Osteocyte (in vitro differentiated cells): ENCODE results near the gene PHF14. TPM values are rescaled to one million over a fixed set of nuclear protein-coding genes. Genes with fewer than 3 reads are reported as not detected.

ENCODE experiments used
- DNase-seq: peaks from one replicate; pipeline ENCODE4 v3.0.0; 2021; ENCODE audit warnings: mixed read lengths; ENCODE audit not compliant: unreplicated experiment; ENCODE audit errors: extremely low spot score
- H3K27ac Mint-ChIP-seq: one replicate; pipeline ENCODE4 v1.8.0; 2021; ENCODE audit warnings: mild to moderate bottlenecking, mixed read lengths; ENCODE audit not compliant: unreplicated experiment
- H3K27me3 Mint-ChIP-seq: one replicate; pipeline ENCODE4 v1.8.0; 2021; ENCODE audit warnings: mixed read lengths; ENCODE audit not compliant: unreplicated experiment
- H3K36me3 Mint-ChIP-seq: one replicate; pipeline ENCODE4 v1.8.0; 2021; ENCODE audit warnings: mixed read lengths; ENCODE audit not compliant: unreplicated experiment
- H3K4me1 Mint-ChIP-seq: one replicate; pipeline ENCODE4 v1.8.0; 2021; ENCODE audit warnings: mixed read lengths; ENCODE audit not compliant: unreplicated experiment
- H3K4me3 Mint-ChIP-seq: one replicate; pipeline ENCODE4 v1.8.0; 2021; ENCODE audit warnings: mild to moderate bottlenecking, moderate library complexity, mixed read lengths; ENCODE audit not compliant: unreplicated experiment
- H3K9me3 Mint-ChIP-seq: one replicate; pipeline ENCODE4 v1.8.0; 2021; ENCODE audit warnings: mixed read lengths; ENCODE audit not compliant: unreplicated experiment
- total RNA-seq: library from RNA; stranded (reverse); gene quantifications from 2 replicates; pipeline ENCODE4 v1.2.1, GENCODE V29; 2021
- TF ChIP-seq, protein P1 (sequence below): fragments of 200-600 bp; sonication (generic); IDR thresholded peaks from 2 replicates; pipeline ENCODE4 v1.5.0; 2021; ENCODE audit warnings: antibody characterized with exemption, mild to moderate bottlenecking, moderate library complexity

The PHF14 gene
- total RNA-seq, 1 donor from 2014 or later = 43.5 TPM

DNA sequence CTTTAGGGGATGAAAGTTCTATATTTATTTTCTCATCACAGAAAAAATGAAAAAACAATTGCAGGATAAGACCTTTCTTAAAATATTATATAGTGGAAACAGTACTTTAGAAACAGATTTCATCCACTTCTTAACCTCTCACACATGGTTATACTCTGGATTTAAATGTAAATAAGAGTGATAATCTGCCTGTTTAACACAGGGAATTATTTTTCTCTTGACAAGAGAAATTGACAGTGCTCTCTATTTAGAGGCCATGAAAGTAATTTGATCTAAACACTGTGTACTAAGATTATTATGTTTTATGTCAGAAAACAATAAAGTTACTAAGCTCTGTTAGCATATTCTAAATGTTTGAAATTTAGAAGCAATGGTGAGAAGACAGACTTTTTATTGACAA, 88.4 kb downstream of the PHF14 start:
- H3K27me3 Mint-ChIP-seq = no peaks in the 10 kb centered on the region
- H3K9me3 Mint-ChIP-seq = no peaks in the 10 kb centered on the region
- no peak overlapping the region for H3K4me3 Mint-ChIP-seq
- H3K27ac Mint-ChIP-seq = no peak overlapping the region
- TF ChIP-seq, protein P1, sequence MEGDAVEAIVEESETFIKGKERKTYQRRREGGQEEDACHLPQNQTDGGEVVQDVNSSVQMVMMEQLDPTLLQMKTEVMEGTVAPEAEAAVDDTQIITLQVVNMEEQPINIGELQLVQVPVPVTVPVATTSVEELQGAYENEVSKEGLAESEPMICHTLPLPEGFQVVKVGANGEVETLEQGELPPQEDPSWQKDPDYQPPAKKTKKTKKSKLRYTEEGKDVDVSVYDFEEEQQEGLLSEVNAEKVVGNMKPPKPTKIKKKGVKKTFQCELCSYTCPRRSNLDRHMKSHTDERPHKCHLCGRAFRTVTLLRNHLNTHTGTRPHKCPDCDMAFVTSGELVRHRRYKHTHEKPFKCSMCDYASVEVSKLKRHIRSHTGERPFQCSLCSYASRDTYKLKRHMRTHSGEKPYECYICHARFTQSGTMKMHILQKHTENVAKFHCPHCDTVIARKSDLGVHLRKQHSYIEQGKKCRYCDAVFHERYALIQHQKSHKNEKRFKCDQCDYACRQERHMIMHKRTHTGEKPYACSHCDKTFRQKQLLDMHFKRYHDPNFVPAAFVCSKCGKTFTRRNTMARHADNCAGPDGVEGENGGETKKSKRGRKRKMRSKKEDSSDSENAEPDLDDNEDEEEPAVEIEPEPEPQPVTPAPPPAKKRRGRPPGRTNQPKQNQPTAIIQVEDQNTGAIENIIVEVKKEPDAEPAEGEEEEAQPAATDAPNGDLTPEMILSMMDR = no peak
- DNase-seq = no peak
- peaks cover 29% of the 10 kb centered on the region for H3K36me3 Mint-ChIP-seq
- peaks cover 7% of the 10 kb centered on the region for H3K4me1 Mint-ChIP-seq

DNA sequence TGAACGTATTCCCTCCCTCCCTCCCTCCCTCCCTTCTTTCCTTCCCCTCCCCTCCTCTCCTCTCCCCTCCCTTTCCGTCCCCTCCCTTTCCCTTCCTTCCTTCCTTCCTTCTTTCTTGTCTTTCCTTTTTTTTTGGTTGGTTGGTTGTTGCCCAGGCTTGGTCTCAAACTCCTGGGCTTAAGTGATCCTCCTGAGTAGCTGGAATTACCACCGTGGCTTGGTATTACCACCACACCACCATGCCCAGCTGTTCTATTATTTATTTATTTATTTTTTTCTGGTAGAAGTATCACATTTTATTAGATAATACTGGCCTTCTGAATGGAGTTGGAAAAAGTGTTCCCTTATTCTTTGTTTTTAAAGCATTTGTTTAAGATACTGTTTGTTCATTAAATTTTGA, 95.9 kb downstream of the PHF14 start:
- TF ChIP-seq, protein P1 = no peak
- Mint-ChIP-seq H3K27me3 (no peaks in the 10 kb centered on the region), H3K9me3 (no peaks in the 10 kb centered on the region), H3K4me1 (no peaks in the 10 kb centered on the region), H3K36me3 (peaks cover 18% of the 10 kb centered on the region), H3K27ac (no peak overlapping the region), H3K4me3 (no peak overlapping the region)
- no peak for DNase-seq

DNA sequence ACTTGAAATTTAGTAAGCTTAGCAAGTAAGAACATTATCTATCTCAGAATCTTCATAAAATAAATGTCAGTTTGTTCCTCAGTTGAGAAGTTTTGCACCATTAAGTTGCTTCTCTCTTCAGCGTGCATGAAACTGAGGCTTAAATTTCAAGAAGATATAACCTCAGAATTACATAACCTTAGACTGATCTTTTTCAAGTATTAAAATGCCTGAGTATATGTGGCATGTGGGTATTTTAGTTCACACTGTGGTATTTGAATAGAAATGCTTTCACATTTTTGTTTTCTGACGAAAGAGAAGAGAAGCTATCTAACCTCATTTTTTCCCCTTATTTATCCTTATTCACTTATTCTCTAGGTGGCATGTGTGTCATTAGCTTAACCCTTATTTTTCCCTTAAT, 104.1 kb downstream of the PHF14 start:
- Mint-ChIP-seq H3K36me3 (peaks cover 15% of the 10 kb centered on the region), H3K4me3 (no peak overlapping the region), H3K27me3 (no peaks in the 10 kb centered on the region), H3K9me3 (peaks cover 6% of the 10 kb centered on the region), H3K27ac (no peak overlapping the region), H3K4me1 (no peaks in the 10 kb centered on the region)
- no peak for DNase-seq
- TF ChIP-seq, protein P1 = no peak

DNA sequence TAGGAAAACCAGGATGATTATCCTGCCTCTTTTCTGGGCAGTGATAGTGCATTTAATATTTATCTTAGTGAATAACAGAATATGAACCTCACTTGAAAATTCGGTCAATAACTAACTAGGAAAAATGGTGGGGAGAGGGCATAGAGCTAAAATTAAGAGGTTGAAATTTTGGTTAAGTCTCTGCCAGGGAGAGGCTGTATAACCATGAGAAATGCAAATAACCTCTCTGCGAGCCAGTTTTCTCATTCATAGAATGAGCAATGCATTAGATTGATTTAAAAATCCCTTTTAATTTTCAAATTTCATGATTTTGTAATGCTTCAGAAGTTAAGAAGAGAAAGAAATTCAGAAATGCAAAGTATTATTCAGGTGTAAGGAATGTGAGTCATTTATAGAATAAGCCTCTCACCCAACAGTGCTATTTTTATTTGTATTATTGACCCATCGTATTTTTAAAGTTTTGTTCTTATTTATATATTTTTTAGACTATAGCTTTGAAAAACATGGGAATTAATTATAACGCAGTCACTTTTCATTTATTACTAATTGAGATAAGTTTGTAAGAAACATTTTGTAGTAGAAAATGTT, 104.7 kb downstream of the PHF14 start:
- peaks cover 8% of the 10 kb centered on the region for H3K9me3 Mint-ChIP-seq
- H3K36me3 Mint-ChIP-seq = peaks cover 19% of the 10 kb centered on the region
- no peak for DNase-seq
- H3K4me3 Mint-ChIP-seq = no peak overlapping the region
- no peak overlapping the region for H3K27ac Mint-ChIP-seq
- no peaks in the 10 kb centered on the region for H3K27me3 Mint-ChIP-seq
- no peaks in the 10 kb centered on the region for H3K4me1 Mint-ChIP-seq
- TF ChIP-seq, protein P1 = no peak

DNA sequence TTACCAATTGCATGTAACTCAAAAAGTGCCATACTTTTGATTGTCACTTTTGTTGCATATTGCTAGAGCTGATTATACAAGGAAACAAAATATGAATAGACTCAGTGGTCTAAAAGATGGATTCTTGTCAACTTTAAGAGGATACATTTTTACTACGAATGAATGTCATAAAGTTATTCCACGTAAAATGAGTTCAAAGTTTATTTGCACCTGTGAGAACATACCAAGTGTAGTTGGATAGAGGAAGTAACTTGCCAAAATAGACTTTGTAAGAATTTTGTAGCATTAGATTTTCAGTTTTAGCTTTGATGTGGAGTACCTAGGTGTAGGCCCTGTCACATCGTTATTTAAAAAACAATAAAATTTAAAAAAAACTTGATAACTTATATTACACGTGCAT, 106.2 kb downstream of the PHF14 start:
- peaks cover 16% of the 10 kb centered on the region for H3K36me3 Mint-ChIP-seq
- H3K27me3 Mint-ChIP-seq = no peaks in the 10 kb centered on the region
- no peak for DNase-seq
- H3K4me3 Mint-ChIP-seq = no peak overlapping the region
- peaks cover 8% of the 10 kb centered on the region for H3K9me3 Mint-ChIP-seq
- no peak overlapping the region for H3K27ac Mint-ChIP-seq
- H3K4me1 Mint-ChIP-seq = no peaks in the 10 kb centered on the region
- TF ChIP-seq, protein P1 = no peak
